ENCODE measurements around the gene SLC37A2. TPM values are rescaled to one million over a fixed set of nuclear protein-coding genes. Genes with fewer than 3 reads are reported as not detected.
A peak's percentile ranks its signal among the peaks of the same experiment; 100 is the strongest.

Gene SLC37A2
- total and polyA plus RNA-seq, 3 experiments from 2014 or later = 0.33 to 2.0 (median 1.5) TPM

DNA sequence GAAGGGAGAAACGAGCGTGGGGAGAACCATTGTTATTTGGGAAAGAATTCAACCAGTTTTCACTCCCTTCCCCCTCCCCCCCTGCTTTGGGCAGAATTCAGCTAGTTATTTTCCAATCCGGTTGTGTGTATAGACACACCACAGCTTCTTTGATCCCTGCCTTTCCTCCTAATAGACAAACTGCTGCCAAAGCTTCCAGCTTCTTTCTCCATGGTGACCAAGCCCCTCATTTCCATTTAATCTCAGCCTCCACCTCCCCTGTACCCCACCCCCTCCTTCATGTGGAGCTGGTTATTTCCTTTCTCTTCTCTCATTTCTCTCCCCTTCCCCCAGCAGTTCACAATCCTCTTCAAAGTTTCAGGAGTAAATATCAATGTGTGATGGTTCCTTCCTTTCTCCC is 76.7 kb downstream of the SLC37A2 start:
- no peaks in the 10 kb centered on the region for H3K9me3 ChIP-seq (ENCODE audit: low read length)
- POLR2A ChIA-PET = no interaction called here
- H3K27me3 ChIP-seq (ENCODE audit: insufficient read depth, low read length, poor library complexity, severe bottlenecking) = peaks cover 20% of the 10 kb centered on the region
- Mint-ChIP-seq H3K27me3 (peaks cover 14 to 77% of the 10 kb centered on the region in 2 donors), H3K4me3 (no peak overlapping the region), H3K4me1 (peaks cover 4 to 5% (median 5%) of the 10 kb centered on the region in 3 donors), H3K9me3 (no peaks in the 10 kb centered on the region), H3K36me3 (no peaks in the 10 kb centered on the region), H3K27ac (peak overlapping the region in 1 of 8 donors; percentile 75)
- H3K4me1 ChIP-seq (ENCODE audit: insufficient read depth, low read length) = no peaks in the 10 kb centered on the region
- H3K27ac ChIP-seq (ENCODE audit: low read depth, low read length) = no peak overlapping the region
- H3K4me3 ChIP-seq (ENCODE audit: low read length) = no peak overlapping the region
- no peak for DNase-seq
- CTCF ChIA-PET = interaction anchor here (1.2 to 4.2 kb wide), 3 partner anchors 49 to 223 kb away, joined by 3 to 30 read pairs (median 3); no protein-coding TSS in a partner anchor
- H3K36me3 ChIP-seq (ENCODE audit: insufficient read depth, low read length) = no peaks in the 10 kb centered on the region

Other genes with a start within 250 kb of the SLC37A2 start
- gene ROBO3, start 197.9 kb upstream of the SLC37A2 start, total RNA-seq = 1 to 10 TPM; 7.7 to 9.4 TPM
- 2.2 TPM for gene ROBO3, start 197.9 kb upstream of the SLC37A2 start, polyA plus RNA-seq
- gene ROBO4, start 165.4 kb upstream of the SLC37A2 start, total RNA-seq = not detected
- not detected for gene ROBO4, start 165.4 kb upstream of the SLC37A2 start, polyA plus RNA-seq
- gene HEPN1, start 144.1 kb upstream of the SLC37A2 start, total RNA-seq = not detected
- gene HEPN1, start 144.1 kb upstream of the SLC37A2 start, polyA plus RNA-seq = not detected
- gene HEPACAM, start 127.3 kb upstream of the SLC37A2 start, total RNA-seq = not detected
- gene HEPACAM, start 127.3 kb upstream of the SLC37A2 start, polyA plus RNA-seq = not detected
- gene CCDC15, start 109.1 kb upstream of the SLC37A2 start, total RNA-seq = 1 to 10 TPM; 3.6 to 3.7 TPM
- 1.6 TPM for gene CCDC15, start 109.1 kb upstream of the SLC37A2 start, polyA plus RNA-seq
- 10 to 100 TPM; 22.5 to 25.5 TPM for gene TMEM218, start 48.3 kb downstream of the SLC37A2 start, total RNA-seq
- gene TMEM218, start 48.3 kb downstream of the SLC37A2 start, polyA plus RNA-seq = 36.6 TPM
- gene PKNOX2, start 101.4 kb downstream of the SLC37A2 start, total RNA-seq = not detected
- not detected for gene PKNOX2, start 101.4 kb downstream of the SLC37A2 start, polyA plus RNA-seq